Vagina (tissue), 2 donors: ENCODE data around the gene TRAF5.

Experiments
- POLR2A ChIP-seq, 2 donors: fragments of 450-650 bp; IDR thresholded peaks; one replicate each; pipeline ENCODE4 v1.6.1; 2017; ENCODE audit warnings: antibody characterized with exemption in 2 of 2, mild to moderate bottlenecking in 2 of 2, moderate library complexity in 2 of 2
- TF ChIP-seq, protein P1 (sequence below), 3 experiments: fragments of 450-650 bp in 2 of 3; fragments of 200-600 bp in 1 of 3; sonication (generic) in 1 of 3; IDR thresholded peaks; one replicate each; pipeline ENCODE4 v1.5.1; 2017 to 2019; ENCODE audit warnings: antibody characterized with exemption in 3 of 3, mild to moderate bottlenecking in 2 of 3, moderate library complexity in 2 of 3

DNA sequence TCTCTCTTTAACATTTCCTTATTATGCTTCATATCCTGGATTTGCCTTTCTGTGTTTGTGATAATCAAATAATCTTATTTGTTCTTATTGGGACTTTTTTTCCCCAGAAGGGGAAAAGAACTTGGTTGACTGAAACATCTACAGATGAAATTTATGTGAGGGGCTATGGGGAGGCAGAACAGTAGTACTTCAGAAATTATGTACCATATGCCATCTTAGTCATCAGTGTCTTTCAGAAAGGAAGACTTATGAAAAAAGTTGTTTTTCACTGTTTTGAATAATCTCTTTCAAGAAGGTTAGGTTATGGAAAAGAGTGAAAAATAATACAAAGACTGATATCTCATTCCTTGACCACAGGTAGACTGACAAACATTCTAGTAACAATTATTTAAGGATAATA is 30.2 kb upstream of the TRAF5 start:
- TF ChIP-seq, protein P1, sequence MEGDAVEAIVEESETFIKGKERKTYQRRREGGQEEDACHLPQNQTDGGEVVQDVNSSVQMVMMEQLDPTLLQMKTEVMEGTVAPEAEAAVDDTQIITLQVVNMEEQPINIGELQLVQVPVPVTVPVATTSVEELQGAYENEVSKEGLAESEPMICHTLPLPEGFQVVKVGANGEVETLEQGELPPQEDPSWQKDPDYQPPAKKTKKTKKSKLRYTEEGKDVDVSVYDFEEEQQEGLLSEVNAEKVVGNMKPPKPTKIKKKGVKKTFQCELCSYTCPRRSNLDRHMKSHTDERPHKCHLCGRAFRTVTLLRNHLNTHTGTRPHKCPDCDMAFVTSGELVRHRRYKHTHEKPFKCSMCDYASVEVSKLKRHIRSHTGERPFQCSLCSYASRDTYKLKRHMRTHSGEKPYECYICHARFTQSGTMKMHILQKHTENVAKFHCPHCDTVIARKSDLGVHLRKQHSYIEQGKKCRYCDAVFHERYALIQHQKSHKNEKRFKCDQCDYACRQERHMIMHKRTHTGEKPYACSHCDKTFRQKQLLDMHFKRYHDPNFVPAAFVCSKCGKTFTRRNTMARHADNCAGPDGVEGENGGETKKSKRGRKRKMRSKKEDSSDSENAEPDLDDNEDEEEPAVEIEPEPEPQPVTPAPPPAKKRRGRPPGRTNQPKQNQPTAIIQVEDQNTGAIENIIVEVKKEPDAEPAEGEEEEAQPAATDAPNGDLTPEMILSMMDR (IDR thresholded peaks at IDR 0.05): no peak
- TF ChIP-seq POLR2A (IDR thresholded peaks at IDR 0.05): no peak
